Stimulated activated naive B cell treated with anti-CD40 and anti-IgM and Interleukin-4, amounts not matched to agents 10 μg/mL and 1 μg/mL and 100 μg/mL, for 72 hours (primary cell): ENCODE data around the gene PAPPA.

Experiments used
- ATAC-seq, 2 donors: fragments of 150-1000 bp; cut with Tn5 transposase; replicated peaks; 2 replicates each; pipeline ENCODE4 v1.10.0; 2021; ENCODE audit warnings: moderate library complexity in 1 of 2
- DNase-seq: peaks from one replicate; pipeline ENCODE4 v3.0.0; 2021
- H3K27ac Mint-ChIP-seq: one replicate; pipeline ENCODE4 v1.8.0; 2022; ENCODE audit warnings: mild to moderate bottlenecking, mixed read lengths
- H3K27me3 Mint-ChIP-seq, 2 donors: one replicate each; pipeline ENCODE4 v1.8.0; 2022; ENCODE audit warnings: mixed read lengths in 2 of 2
- H3K36me3 Mint-ChIP-seq, 2 donors: one replicate each; pipeline ENCODE4 v1.8.0; 2022; ENCODE audit warnings: mixed read lengths in 2 of 2, mild to moderate bottlenecking in 1 of 2
- H3K4me1 Mint-ChIP-seq, 2 donors: one replicate each; pipeline ENCODE4 v1.8.0; 2022; ENCODE audit warnings: mixed read lengths in 2 of 2, mild to moderate bottlenecking in 1 of 2
- H3K4me3 Mint-ChIP-seq, 2 donors: one replicate each; pipeline ENCODE4 v1.8.0; 2022; ENCODE audit warnings: mild to moderate bottlenecking in 2 of 2, mixed read lengths in 2 of 2, moderate library complexity in 1 of 2
- H3K9me3 Mint-ChIP-seq, 2 donors: one replicate each; pipeline ENCODE4 v1.8.0; 2022; ENCODE audit warnings: mixed read lengths in 2 of 2, mild to moderate bottlenecking in 1 of 2

PAPPA gene

DNA sequence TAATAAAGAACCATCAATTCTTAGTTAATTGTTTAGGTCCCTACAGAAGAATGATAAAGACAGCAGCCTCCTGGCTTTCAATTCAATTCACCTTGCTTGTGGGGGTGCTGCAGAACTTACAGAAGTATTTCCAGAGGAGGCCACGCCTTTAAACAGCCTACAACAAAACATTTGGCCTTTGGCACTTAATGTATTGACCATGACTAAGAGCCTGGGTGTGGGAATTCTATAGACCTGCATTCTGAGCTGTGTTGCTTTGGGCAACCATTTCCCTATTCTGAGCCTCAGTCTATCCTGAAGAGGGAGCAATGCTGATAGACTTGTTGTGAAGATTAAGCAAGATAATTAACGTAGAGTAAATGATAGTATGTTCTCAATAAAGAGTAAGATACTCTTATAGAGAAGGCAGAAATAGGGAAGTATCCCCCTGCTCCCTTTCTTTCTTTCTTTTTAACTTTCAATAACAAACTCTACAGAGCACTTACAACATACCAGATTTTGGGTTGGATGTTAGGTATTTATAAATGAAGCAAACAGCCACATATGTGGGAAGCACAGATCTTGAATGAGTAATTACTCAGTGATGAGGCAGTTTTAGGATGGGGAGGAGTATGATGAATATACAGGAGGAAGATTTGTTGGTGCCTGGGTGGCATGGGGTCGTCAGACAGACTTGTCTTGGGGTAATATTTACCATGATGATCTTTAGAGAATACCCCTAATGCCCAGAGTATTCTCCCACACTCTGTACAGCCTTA lies 28.4 kb downstream of the PAPPA start:
- no peaks in the 10 kb centered on the region for H3K27me3 Mint-ChIP-seq
- no peak for ATAC-seq
- no peak overlapping the region for H3K27ac Mint-ChIP-seq
- H3K9me3 Mint-ChIP-seq = no peaks in the 10 kb centered on the region
- H3K4me3 Mint-ChIP-seq = no peak overlapping the region
- H3K4me1 Mint-ChIP-seq = no peaks in the 10 kb centered on the region
- DNase-seq = no peak
- H3K36me3 Mint-ChIP-seq = no peaks in the 10 kb centered on the region

DNA sequence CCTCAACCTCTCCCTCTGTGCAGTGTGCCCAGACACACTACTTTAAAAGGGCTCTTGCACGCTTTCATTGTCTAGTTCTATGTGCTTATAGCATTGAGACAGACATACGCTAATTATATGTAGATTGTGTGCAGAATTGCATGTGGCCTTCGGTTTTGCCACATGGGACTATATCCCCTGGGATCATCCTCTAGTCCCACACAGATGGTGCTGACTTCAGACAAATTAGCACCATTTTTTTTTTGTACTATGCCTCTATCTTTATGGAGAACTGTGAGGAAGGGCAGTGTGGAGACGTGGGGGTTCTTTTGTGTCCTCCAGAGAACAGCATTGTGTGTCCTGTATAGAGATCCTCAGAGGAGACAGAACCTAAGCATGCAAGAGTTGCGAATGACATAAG lies 29.3 kb downstream of the PAPPA start:
- Mint-ChIP-seq H3K27ac (no peak overlapping the region), H3K27me3 (no peaks in the 10 kb centered on the region), H3K4me1 (no peaks in the 10 kb centered on the region), H3K36me3 (no peaks in the 10 kb centered on the region), H3K4me3 (no peak overlapping the region), H3K9me3 (no peaks in the 10 kb centered on the region)
- DNase-seq = no peak
- no peak for ATAC-seq

DNA sequence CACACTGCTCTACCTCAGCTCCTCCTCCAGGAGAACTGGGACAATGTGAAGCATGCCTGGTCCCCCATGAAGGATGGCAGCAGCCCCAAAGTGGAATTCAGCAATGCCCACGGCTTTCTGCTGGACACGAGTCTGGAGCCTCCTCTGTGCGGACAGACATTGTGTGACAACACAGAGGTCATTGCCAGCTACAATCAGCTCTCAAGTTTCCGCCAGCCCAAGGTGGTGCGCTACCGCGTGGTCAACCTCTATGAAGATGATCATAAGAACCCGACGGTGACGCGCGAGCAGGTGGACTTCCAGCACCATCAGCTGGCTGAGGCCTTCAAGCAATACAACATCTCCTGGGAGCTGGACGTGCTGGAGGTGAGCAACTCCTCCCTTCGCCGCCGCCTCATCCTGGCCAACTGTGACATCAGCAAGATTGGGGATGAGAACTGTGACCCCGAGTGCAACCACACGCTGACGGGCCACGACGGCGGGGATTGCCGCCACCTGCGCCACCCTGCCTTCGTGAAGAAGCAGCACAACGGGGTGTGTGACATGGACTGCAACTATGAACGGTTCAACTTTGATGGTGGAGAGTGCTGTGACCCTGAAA lies 34.1 kb downstream of the PAPPA start:
- Mint-ChIP-seq H3K9me3 (no peaks in the 10 kb centered on the region), H3K27me3 (no peaks in the 10 kb centered on the region), H3K4me3 (no peak overlapping the region), H3K27ac (no peak overlapping the region), H3K4me1 (no peaks in the 10 kb centered on the region), H3K36me3 (no peaks in the 10 kb centered on the region)
- no peak for ATAC-seq
- no peak for DNase-seq

DNA sequence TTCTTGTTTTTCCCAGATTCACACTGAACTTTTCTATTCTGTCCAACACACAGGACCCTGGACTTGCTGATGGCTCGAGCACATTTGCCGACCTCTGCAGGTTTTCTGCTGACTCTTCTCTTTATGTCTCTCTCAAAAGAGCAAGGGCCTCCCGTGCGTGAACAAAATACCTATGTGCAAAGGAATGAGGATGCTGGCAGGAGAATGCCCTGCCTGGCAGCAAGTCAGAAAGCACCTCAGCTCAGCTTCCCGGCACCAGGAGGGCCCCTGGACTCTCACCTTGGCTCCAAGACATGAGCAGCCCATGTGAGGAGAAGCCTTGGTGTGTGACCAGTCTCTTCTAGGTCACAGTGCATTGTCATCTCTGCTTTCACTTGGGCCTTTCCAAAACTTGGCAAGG lies 36.1 kb downstream of the PAPPA start:
- H3K9me3 Mint-ChIP-seq = peaks cover 0 to 2% of the 10 kb centered on the region in 2 donors
- H3K36me3 Mint-ChIP-seq = no peaks in the 10 kb centered on the region
- no peak overlapping the region for H3K4me3 Mint-ChIP-seq
- no peaks in the 10 kb centered on the region for H3K4me1 Mint-ChIP-seq
- ATAC-seq (no peak), DNase-seq (no peak)
- H3K27me3 Mint-ChIP-seq = no peaks in the 10 kb centered on the region
- H3K27ac Mint-ChIP-seq = no peak overlapping the region

DNA sequence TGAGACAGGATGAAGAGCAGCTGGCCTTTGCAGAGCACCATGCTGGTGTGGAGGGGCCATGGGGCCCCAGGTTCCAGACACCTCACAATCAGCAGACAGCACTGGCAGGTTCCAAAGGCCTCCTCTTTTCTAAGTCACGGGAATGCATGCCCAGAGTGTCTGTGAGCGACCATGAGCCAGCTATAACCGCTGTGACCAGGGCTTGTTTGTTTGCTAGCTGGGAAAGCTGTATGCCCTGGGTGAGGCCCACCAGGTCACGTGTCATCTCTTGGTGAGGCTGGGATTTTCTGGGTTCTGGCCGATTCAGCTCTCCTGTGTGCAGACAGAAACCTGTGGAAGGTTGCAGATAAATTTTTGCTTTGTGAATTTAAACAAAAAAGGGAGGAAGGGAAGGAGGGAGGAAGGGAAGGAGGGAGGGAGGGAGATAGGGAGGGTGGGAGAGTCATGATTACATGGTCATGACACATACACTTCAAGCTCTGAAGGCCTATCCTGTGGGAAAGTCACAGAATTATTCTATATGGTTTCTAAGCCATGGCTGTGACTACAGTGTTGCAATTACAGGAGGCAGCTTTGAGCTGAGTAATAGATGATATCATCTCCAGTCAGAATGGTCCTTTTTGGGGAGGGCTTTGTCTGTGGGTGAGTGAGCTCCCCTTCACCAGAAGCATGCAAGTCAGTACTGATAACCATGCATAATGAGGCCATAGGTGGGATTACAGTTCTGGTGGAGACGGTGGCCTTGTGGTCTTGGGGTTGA lies 37.2 kb downstream of the PAPPA start:
- ATAC-seq = no peak
- H3K36me3 Mint-ChIP-seq = no peaks in the 10 kb centered on the region
- H3K4me1 Mint-ChIP-seq = no peaks in the 10 kb centered on the region
- H3K27me3 Mint-ChIP-seq = no peaks in the 10 kb centered on the region
- H3K9me3 Mint-ChIP-seq = peaks cover 0 to 2% of the 10 kb centered on the region in 2 donors
- no peak for DNase-seq
- no peak overlapping the region for H3K4me3 Mint-ChIP-seq
- H3K27ac Mint-ChIP-seq = no peak overlapping the region

DNA sequence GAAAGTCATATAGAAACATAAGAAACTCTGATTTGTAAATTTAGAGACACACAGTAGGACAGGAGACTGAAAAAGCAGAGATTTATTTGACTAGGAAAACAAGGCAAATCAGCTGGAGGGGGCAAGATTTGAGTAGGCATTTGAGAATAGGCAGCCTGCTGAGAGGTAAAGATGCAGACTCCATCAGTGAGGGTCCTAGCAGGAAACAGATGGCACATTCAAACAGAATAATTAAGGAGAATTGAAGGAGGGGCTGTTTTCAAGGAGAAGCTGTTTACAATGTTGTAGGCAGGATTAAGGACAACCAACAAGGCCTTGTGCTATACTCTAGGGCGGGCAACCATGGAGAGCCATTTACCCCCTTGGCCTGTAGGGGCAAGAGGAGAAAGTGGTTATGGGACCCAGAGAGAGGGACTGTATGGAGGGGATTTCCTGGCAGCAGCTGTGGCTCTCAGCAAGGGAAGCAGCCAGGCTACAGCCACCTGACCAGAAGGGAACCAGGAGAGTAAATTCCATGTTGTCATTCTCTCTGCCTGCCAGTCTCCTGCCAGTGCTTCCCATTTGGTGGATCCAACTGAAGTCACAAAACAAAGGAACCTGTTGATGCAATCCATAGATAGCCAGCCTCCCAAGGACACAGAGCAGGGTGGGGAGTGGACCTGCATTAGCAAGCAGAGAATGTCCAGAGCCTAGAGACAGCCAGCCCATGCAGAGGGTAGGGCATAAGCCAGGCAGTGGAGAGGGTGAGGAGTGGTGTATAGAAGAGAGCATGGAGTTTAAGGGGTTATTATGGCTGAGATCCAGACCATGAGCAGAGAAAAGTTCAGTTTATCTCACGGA lies 38.2 kb downstream of the PAPPA start:
- no peak for ATAC-seq
- Mint-ChIP-seq H3K4me1 (no peaks in the 10 kb centered on the region), H3K4me3 (no peak overlapping the region), H3K27ac (no peak overlapping the region), H3K27me3 (no peaks in the 10 kb centered on the region), H3K36me3 (no peaks in the 10 kb centered on the region), H3K9me3 (peaks cover 0 to 2% of the 10 kb centered on the region in 2 donors)
- no peak for DNase-seq

DNA sequence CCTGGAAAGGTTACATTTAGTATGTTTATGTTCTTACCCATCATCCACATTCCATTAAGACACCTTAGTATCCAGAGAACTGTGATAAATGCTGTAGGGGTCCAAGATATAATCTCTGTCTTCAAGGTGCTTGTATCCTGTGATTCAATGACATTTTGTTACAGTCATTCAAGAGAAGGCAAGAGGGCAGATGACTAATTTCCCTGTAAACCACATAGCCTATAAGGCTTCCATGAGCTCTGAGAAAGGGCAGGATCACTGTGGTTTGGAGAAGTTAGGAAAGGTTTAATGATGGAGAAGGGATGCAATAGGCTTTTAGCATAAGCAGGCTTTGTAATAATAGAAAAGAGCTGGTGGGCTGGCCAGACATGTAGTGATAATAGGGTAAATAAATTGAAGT lies 40.0 kb downstream of the PAPPA start:
- no peak overlapping the region for H3K27ac Mint-ChIP-seq
- no peak overlapping the region for H3K4me3 Mint-ChIP-seq

DNA sequence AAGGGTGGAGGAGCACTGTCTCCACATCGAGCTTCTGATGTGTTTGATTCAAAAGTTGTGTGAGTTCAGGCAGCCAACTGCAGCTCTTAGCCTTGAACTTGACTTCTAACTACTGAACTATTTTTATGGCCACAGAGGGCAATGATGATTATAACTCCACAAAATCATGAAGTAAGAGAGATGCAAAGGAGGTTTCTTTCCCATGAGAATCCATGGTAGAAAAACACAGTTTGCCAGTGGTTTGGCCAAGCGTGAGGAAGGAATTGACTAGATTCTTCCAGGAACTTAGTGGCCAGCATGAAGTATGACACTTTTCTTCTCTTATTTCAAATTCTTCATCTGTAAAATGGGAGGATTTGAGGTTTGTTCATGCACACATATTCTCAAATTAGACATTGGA lies 43.2 kb downstream of the PAPPA start:
- Mint-ChIP-seq H3K27me3 (no peaks in the 10 kb centered on the region), H3K36me3 (no peaks in the 10 kb centered on the region), H3K27ac (no peak overlapping the region), H3K4me1 (no peaks in the 10 kb centered on the region), H3K4me3 (no peak overlapping the region), H3K9me3 (peaks cover 0 to 4% of the 10 kb centered on the region in 2 donors)
- DNase-seq (no peak), ATAC-seq (no peak)

More for the DNA sequence above, 40.0 kb downstream of the PAPPA start:
- Mint-ChIP-seq H3K4me1 (no peaks in the 10 kb centered on the region), H3K9me3 (peaks cover 0 to 2% of the 10 kb centered on the region in 2 donors), H3K27me3 (no peaks in the 10 kb centered on the region), H3K36me3 (no peaks in the 10 kb centered on the region)
- DNase-seq (no peak), ATAC-seq (no peak)

DNA sequence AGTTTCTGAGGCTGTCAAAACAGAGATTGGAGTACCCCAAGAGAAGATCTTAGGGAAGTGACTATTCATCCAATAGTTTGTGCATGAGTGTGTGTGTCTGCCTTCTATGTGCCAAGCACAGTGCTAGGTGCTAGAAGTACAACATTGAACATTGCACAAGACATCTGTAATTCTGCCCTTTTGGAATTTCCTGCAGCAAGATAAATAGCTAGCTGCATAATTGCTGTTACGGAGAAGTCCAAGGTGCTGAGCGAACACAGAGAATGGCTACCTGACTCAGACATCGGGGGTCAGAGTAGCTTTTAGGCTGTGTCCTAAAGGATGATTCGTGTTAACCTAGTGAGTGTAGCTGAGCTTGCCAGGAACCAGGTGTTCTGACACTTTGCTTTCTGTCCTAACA lies 44.8 kb downstream of the PAPPA start:
- Mint-ChIP-seq H3K27me3 (no peaks in the 10 kb centered on the region), H3K27ac (no peak overlapping the region), H3K4me1 (no peaks in the 10 kb centered on the region), H3K36me3 (no peaks in the 10 kb centered on the region), H3K4me3 (no peak overlapping the region), H3K9me3 (peaks cover 0 to 2% of the 10 kb centered on the region in 2 donors)
- DNase-seq (no peak), ATAC-seq (no peak)

DNA sequence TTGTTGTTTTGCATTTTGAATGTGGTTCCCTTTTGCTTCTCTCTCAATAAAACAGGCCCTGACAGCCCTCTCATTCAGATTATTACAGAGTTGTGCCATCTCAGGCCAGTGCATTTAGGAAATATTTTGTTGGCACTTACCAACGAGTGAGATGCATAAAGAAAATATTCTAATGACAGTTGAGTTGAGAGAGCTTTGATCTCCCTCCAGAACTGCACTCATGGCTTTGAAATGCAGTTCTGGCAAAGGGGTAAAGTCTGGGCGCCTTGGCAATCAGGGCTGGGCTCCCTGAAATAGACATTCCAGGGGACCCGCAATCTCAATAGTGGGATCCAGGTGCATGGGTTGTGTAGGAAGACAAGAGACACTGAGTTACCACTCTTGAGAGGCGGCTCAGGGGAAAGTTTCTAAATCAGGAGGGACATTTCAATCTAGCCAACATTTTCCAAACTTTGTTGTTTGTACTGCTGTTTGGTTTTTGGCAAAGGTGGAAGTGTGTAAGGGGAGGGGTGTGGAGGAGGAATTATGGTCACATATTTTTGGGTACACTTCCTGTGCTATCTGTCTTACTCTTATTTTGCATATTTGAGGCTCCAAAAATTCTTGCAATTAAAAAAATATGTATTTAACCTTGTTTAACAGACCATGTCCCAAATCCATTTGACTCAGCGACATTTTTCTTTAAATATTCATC lies 48.8 kb downstream of the PAPPA start:
- Mint-ChIP-seq H3K4me1 (no peaks in the 10 kb centered on the region), H3K4me3 (no peak overlapping the region), H3K36me3 (no peaks in the 10 kb centered on the region), H3K27me3 (no peaks in the 10 kb centered on the region), H3K27ac (no peak overlapping the region), H3K9me3 (peaks cover 0 to 2% of the 10 kb centered on the region in 2 donors)
- ATAC-seq (no peak), DNase-seq (no peak)

DNA sequence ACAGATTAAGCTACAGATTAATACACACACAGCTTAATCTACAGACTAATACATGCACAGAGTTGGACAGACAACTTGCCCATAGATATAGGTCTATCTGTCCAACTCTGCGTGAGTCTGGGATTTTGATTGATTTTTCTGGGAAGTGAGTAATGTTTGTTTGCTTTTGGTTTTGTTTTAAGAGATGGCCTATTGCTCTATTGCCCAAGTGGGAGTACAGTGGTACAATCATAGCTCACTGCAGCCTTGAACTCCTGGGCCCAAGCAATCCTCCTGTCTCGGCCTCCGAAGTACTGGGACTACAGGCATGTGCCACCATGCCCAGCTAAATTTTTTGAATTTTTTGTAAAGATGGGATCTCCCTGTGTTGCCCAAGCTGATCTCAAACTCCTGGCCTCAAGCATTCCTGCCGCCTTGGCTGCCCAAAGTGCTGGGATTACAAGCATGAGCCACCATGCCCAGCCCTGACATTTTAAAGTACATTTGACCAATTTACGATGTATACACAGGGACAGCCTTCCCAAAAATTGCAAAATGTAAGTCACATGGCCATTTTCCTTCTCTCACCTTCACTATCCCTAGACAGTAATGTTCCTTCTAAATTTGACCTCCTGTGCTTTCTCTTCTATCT lies 50.8 kb downstream of the PAPPA start:
- DNase-seq (no peak), ATAC-seq (no peak)
- no peaks in the 10 kb centered on the region for H3K36me3 Mint-ChIP-seq
- H3K27me3 Mint-ChIP-seq = no peaks in the 10 kb centered on the region
- H3K9me3 Mint-ChIP-seq = peaks cover 0 to 2% of the 10 kb centered on the region in 2 donors
- H3K27ac Mint-ChIP-seq = no peak overlapping the region
- H3K4me1 Mint-ChIP-seq = no peaks in the 10 kb centered on the region
- no peak overlapping the region for H3K4me3 Mint-ChIP-seq

DNA sequence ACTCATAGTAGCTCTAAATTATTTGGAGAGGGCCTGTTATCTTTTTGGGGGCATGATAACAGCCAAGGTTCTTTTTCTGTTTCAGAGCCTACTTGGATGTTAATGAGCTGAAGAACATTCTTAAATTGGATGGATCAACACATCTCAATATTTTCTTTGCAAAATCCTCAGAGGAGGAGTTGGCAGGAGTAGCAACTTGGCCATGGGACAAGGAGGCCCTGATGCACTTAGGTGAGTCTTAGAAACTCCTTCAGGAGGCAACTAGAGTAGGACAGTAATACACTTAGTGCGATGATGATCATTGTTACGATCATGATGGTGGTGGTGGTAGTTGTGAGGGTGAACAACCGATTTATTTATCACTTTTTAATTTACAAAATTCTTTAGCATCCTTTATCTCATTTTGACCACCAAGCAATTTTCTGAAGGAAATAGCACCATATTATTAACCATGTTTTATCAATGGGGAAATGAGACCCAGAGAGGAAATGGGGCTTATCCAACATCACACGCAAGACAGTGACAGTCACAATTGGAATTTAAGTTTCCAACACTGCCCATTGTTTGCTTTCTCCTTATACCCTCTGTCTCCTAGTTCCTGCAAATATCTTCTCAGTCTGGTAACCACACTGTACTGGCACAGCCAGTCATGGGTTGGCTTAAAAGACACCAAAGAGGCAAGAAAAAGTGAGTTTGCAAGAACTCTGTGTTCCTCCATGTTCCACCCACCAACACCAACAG lies 54.0 kb downstream of the PAPPA start:
- H3K36me3 Mint-ChIP-seq = no peaks in the 10 kb centered on the region
- no peaks in the 10 kb centered on the region for H3K4me1 Mint-ChIP-seq

More for the DNA sequence above, 54.0 kb downstream of the PAPPA start:
- H3K27me3 Mint-ChIP-seq = no peaks in the 10 kb centered on the region
- H3K9me3 Mint-ChIP-seq = no peaks in the 10 kb centered on the region
- ATAC-seq = no peak
- no peak overlapping the region for H3K4me3 Mint-ChIP-seq
- H3K27ac Mint-ChIP-seq = no peak overlapping the region
- DNase-seq = no peak
